Body of pancreas (tissue), 4 donors: ENCODE data around the gene DNAJB14.
"Not testable (repeated sequence)": the region's sequence is repeated elsewhere in the genome, so short reads cannot be mapped to it uniquely, and the experiment has no call there.

Experiments used
- CTCF ChIP-seq, 7 experiments: fragments of 450-650 bp in 4 of 7; fragments of 200-600 bp in 3 of 7; sonication (generic) in 3 of 7; IDR thresholded peaks; one replicate each; pipeline ENCODE4 v1.5.1; 2016 to 2019; ENCODE audit warnings: antibody characterized with exemption in 7 of 7
- POLR2A ChIP-seq, 3 donors: fragments of 450-650 bp; IDR thresholded peaks; one replicate each; pipeline ENCODE4 v1.6.1; 2016; ENCODE audit warnings: antibody characterized with exemption in 3 of 3, mild to moderate bottlenecking in 2 of 3

- not testable (repeated sequence) for TF ChIP-seq POLR2A, CTCF (IDR thresholded peaks at IDR 0.05)
Observed at GRCh38 chr4:99958207-99958606, 11.8 kb upstream of the DNAJB14 start.
